Stimulated activated CD8-positive, alpha-beta memory T cell treated with anti-CD3 and anti-CD28 coated beads, Interleukin-2, amount 100 ng/mL, for 48 hours (primary cell): Measurements from ENCODE around the gene RTL3.

Source experiments
- DNase-seq, 2 donors: peaks; one replicate each; pipeline ENCODE4 v3.0.0-alpha.2; 2020; ENCODE audit warnings: low read depth in 2 of 2

The RTL3 gene

GRCh38 chrX:78619834-78620233 lies 39.3 kb downstream of the RTL3 start:
- no peak for DNase-seq

GRCh38 chrX:78618987-78619386 lies 40.1 kb downstream of the RTL3 start:
- no peak for DNase-seq

GRCh38 chrX:78614264-78614663 lies 44.9 kb downstream of the RTL3 start:
- DNase-seq = no peak
